HepG2 (cell line): Measurements from ENCODE around the gene VAMP8. TPM values are rescaled to one million over a fixed set of nuclear protein-coding genes. Genes with fewer than 3 reads are reported as not detected.

Source experiments
- ARNTL ChIP-seq: sonication (generic); formaldehyde crosslinking; IDR thresholded peaks from 2 replicates; pipeline ENCODE4 v1.4.0; 2020; ENCODE audit warnings: mild to moderate bottlenecking, missing genetic modification reagents
- ATAD3A ChIP-seq: sonication (generic); formaldehyde crosslinking; IDR thresholded peaks from 2 replicates; pipeline ENCODE4 v1.4.0; 2020; ENCODE audit warnings: missing genetic modification reagents
- CREB1 ChIP-seq, 2 experiments: fragments of 450-650 bp in 1 of 2; IDR thresholded peaks; 2 replicates each; pipeline ENCODE4 v1.6.1; 2016 to 2017; ENCODE audit warnings: control low read depth in 1 of 2, mild to moderate bottlenecking in 1 of 2, missing compliant biosample characterization in 1 of 2, missing genetic modification characterization in 1 of 2
- KAT2B ChIP-seq: fragments of 150-350 bp; IDR thresholded peaks from 2 replicates; pipeline ENCODE4 v1.6.1; 2014; ENCODE audit warnings: low read depth, low read length, borderline replicate concordance
- KDM2A ChIP-seq: sonication (generic); formaldehyde crosslinking; IDR thresholded peaks from 2 replicates; pipeline ENCODE4 v1.4.0; 2020; ENCODE audit warnings: low read depth, missing genetic modification reagents, borderline replicate concordance
- MIER2 ChIP-seq: IDR thresholded peaks from 2 replicates; pipeline ENCODE4 v1.6.1; 2016; ENCODE audit warnings: missing biosample characterization, missing genetic modification reagents
- NFATC3 ChIP-seq: sonication (generic); formaldehyde crosslinking; IDR thresholded peaks from 2 replicates; pipeline ENCODE4 v1.5.1; 2020; ENCODE audit warnings: mild to moderate bottlenecking, missing genetic modification reagents
- NFKBIZ ChIP-seq: IDR thresholded peaks from 2 replicates; pipeline ENCODE4 v1.6.1; 2018; ENCODE audit warnings: missing genetic modification reagents, missing compliant biosample characterization
- POLR2G ChIP-seq: fragments of 200-400 bp; formaldehyde crosslinking; IDR thresholded peaks from 2 replicates; pipeline ENCODE4 v1.6.1; 2018; ENCODE audit warnings: mild to moderate bottlenecking, low read depth, low read length, moderate library complexity
- REXO4 ChIP-seq: sonication (generic); formaldehyde crosslinking; IDR thresholded peaks from 2 replicates; pipeline ENCODE4 v1.8.0; 2022; ENCODE audit warnings: missing genetic modification reagents, mild to moderate bottlenecking, borderline replicate concordance
- ZNF124 ChIP-seq: sonication (generic); formaldehyde crosslinking; IDR thresholded peaks from 2 replicates; pipeline ENCODE4 v1.4.0; 2020; ENCODE audit warnings: missing genetic modification reagents
- ZNF180 ChIP-seq: sonication (generic); formaldehyde crosslinking; IDR thresholded peaks from 2 replicates; pipeline ENCODE4 v1.4.0; 2020; ENCODE audit warnings: low read depth, missing genetic modification reagents, borderline replicate concordance
- ZNF367 ChIP-seq: sonication (generic); formaldehyde crosslinking; IDR thresholded peaks from 2 replicates; pipeline ENCODE4 v1.4.0; 2020; ENCODE audit warnings: missing genetic modification reagents, borderline replicate concordance
- ZNF672 ChIP-seq: sonication (generic); formaldehyde crosslinking; IDR thresholded peaks from 2 replicates; pipeline ENCODE4 v1.8.1; 2022; ENCODE audit warnings: missing genetic modification reagents
- polyA plus RNA-seq, 8 experiments: library from polyadenylated mRNA; depleted of rRNA in 3 of 8; stranded (reverse) in 7 of 8; unstranded in 1 of 8; fragments of >200 nt; fragmentation: Illumina TruSeq in 4 of 8; extraction: Trizol in 4 of 8; gene quantifications; 2 replicates each; pipeline versions ENCODE4 v1.2.1 to v1.2.3, GENCODE V29; 2011 to 2016; ENCODE audit warnings: low read depth in 4 of 8, missing spikeins in 1 of 8, mixed read lengths in 1 of 8; ENCODE audit not compliant: insufficient read depth in 1 of 8
- total RNA-seq, 5 experiments: library from RNA; depleted of rRNA; stranded (reverse); fragments of >200 nt; fragmentation: Illumina TruSeq; extraction: Trizol; gene quantifications; 2 replicates each; pipeline ENCODE4 v1.2.3, GENCODE V29; 2016; ENCODE audit warnings: low read depth in 1 of 5
- TF ChIP-seq, protein P1 (sequence below): sonication (generic); formaldehyde crosslinking; IDR thresholded peaks from 2 replicates; pipeline ENCODE4 v1.4.0; 2020; ENCODE audit warnings: missing genetic modification reagents
- TF ChIP-seq, protein P2 (sequence below): sonication (generic); formaldehyde crosslinking; IDR thresholded peaks from 2 replicates; pipeline ENCODE4 v1.5.1; 2020; ENCODE audit warnings: missing genetic modification reagents, mild to moderate bottlenecking, borderline replicate concordance
- TF ChIP-seq, protein P3 (sequence below): sonication (generic); formaldehyde crosslinking; conservative IDR thresholded peaks from 2 replicates; pipeline ENCODE4 v1.5.0; 2020; ENCODE audit warnings: missing genetic modification reagents
- TF ChIP-seq, protein P4 (sequence below): sonication (generic); formaldehyde crosslinking; IDR thresholded peaks from 2 replicates; pipeline ENCODE4 v1.4.0; 2020; ENCODE audit warnings: mild to moderate bottlenecking, missing genetic modification reagents, borderline replicate concordance

VAMP8 gene
- total and polyA plus RNA-seq, 2 of the 13 experiments (the other 11 are each of a cell fraction or from before 2014, with no cell fraction given): 83.3 to 157 TPM

DNA sequence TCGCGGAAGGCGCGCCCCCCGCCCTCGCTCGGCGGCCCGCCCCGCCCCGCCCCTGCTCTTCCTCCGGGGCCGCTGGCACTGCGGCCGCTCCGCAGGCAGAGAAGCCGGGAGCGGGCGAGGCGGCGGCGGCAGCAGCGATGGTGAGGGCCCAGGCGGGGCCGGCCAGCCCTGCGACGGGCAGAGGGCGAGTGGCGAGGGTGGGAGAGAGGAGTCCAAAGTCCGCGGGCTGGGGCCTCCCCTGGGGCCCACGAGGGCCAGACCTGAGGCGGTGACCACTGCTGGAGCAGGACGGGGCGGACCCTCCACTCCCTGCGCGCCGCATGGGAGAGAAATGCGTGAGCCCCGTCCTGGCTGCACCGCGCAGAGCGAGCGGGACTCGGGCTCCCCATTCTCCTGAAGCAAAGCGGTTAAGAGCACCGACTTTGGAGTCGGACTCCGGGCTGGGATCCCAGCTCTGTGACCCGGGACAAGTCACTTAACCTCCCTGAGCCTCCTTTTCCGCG, 7.0 kb downstream of the VAMP8 start, which contains the start of gene VAMP5 (continued):
- TF ChIP-seq, protein P1, sequence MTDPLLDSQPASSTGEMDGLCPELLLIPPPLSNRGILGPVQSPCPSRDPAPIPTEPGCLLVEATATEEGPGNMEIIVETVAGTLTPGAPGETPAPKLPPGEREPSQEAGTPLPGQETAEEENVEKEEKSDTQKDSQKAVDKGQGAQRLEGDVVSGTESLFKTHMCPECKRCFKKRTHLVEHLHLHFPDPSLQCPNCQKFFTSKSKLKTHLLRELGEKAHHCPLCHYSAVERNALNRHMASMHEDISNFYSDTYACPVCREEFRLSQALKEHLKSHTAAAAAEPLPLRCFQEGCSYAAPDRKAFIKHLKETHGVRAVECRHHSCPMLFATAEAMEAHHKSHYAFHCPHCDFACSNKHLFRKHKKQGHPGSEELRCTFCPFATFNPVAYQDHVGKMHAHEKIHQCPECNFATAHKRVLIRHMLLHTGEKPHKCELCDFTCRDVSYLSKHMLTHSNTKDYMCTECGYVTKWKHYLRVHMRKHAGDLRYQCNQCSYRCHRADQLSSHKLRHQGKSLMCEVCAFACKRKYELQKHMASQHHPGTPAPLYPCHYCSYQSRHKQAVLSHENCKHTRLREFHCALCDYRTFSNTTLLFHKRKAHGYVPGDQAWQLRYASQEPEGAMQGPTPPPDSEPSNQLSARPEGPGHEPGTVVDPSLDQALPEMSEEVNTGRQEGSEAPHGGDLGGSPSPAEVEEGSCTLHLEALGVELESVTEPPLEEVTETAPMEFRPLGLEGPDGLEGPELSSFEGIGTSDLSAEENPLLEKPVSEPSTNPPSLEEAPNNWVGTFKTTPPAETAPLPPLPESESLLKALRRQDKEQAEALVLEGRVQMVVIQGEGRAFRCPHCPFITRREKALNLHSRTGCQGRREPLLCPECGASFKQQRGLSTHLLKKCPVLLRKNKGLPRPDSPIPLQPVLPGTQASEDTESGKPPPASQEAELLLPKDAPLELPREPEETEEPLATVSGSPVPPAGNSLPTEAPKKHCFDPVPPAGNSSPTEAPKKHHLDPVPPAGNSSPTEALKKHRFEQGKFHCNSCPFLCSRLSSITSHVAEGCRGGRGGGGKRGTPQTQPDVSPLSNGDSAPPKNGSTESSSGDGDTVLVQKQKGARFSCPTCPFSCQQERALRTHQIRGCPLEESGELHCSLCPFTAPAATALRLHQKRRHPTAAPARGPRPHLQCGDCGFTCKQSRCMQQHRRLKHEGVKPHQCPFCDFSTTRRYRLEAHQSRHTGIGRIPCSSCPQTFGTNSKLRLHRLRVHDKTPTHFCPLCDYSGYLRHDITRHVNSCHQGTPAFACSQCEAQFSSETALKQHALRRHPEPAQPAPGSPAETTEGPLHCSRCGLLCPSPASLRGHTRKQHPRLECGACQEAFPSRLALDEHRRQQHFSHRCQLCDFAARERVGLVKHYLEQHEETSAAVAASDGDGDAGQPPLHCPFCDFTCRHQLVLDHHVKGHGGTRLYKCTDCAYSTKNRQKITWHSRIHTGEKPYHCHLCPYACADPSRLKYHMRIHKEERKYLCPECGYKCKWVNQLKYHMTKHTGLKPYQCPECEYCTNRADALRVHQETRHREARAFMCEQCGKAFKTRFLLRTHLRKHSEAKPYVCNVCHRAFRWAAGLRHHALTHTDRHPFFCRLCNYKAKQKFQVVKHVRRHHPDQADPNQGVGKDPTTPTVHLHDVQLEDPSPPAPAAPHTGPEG (CRISPR knock-in tag): no peak
- TF ChIP-seq REXO4 (CRISPR knock-in tag): peak; percentile 92
- TF ChIP-seq MIER2: no peak
- peak; percentile 88 for TF ChIP-seq POLR2G
- peak; percentile 88 for TF ChIP-seq ARNTL
- no peak for TF ChIP-seq CREB1 (IDR thresholded peaks at IDR 0.05)
- TF ChIP-seq CREB1 (CRISPR knock-in tag; IDR thresholded peaks at IDR 0.05): no peak
- TF ChIP-seq ZNF367 (CRISPR knock-in tag): peak; percentile 40; the same call in 1 of the 2 replicates
- no peak for TF ChIP-seq ZNF672
- no peak for TF ChIP-seq KAT2B
- TF ChIP-seq ZNF180 (CRISPR knock-in tag): no peak
- TF ChIP-seq NFATC3 (CRISPR knock-in tag): no peak
- TF ChIP-seq, protein P2, sequence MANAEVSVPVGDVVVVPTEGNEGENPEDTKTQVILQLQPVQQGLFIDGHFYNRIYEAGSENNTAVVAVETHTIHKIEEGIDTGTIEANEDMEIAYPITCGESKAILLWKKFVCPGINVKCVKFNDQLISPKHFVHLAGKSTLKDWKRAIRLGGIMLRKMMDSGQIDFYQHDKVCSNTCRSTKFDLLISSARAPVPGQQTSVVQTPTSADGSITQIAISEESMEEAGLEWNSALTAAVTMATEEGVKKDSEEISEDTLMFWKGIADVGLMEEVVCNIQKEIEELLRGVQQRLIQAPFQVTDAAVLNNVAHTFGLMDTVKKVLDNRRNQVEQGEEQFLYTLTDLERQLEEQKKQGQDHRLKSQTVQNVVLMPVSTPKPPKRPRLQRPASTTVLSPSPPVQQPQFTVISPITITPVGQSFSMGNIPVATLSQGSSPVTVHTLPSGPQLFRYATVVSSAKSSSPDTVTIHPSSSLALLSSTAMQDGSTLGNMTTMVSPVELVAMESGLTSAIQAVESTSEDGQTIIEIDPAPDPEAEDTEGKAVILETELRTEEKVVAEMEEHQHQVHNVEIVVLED (CRISPR knock-in tag): peak; percentile 58
- TF ChIP-seq ZNF124 (CRISPR knock-in tag): 0 out of 2 replicates have a peak, but pooled peaks have one; percentile 39
- TF ChIP-seq, protein P3, sequence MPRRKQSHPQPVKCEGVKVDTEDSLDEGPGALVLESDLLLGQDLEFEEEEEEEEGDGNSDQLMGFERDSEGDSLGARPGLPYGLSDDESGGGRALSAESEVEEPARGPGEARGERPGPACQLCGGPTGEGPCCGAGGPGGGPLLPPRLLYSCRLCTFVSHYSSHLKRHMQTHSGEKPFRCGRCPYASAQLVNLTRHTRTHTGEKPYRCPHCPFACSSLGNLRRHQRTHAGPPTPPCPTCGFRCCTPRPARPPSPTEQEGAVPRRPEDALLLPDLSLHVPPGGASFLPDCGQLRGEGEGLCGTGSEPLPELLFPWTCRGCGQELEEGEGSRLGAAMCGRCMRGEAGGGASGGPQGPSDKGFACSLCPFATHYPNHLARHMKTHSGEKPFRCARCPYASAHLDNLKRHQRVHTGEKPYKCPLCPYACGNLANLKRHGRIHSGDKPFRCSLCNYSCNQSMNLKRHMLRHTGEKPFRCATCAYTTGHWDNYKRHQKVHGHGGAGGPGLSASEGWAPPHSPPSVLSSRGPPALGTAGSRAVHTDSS (CRISPR knock-in tag): 0 out of 2 replicates have a peak, but pooled peaks have one; percentile 20
- 0 out of 2 replicates have a peak, but pooled peaks have one; percentile 45 for TF ChIP-seq ATAD3A (CRISPR knock-in tag)
- 0 out of 2 replicates have a peak, but pooled peaks have one; percentile 8 for TF ChIP-seq KDM2A (CRISPR knock-in tag)
- TF ChIP-seq NFKBIZ: peak; percentile 76; the same call in 1 of the 2 replicates
- TF ChIP-seq, protein P4, sequence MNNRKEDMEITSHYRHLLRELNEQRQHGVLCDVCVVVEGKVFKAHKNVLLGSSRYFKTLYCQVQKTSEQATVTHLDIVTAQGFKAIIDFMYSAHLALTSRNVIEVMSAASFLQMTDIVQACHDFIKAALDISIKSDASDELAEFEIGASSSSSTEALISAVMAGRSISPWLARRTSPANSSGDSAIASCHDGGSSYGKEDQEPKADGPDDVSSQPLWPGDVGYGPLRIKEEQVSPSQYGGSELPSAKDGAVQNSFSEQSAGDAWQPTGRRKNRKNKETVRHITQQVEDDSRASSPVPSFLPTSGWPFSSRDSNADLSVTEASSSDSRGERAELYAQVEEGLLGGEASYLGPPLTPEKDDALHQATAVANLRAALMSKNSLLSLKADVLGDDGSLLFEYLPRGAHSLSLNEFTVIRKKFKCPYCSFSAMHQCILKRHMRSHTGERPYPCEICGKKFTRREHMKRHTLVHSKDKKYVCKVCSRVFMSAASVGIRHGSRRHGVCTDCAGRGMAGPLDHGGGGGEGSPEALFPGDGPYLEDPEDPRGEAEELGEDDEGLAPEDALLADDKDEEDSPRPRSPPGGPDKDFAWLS (CRISPR knock-in tag): 0 out of 2 replicates have a peak, but pooled peaks have one; percentile 47
